OCI-LY3 (cell line): ENCODE data around the gene SMYD3.

Experiments
- CTCF ChIP-seq: fragments of 200-600, 300-600 bp; sonication (generic); IDR thresholded peaks from 2 replicates; pipeline ENCODE4 v1.5.1; 2014; ENCODE audit warnings: antibody characterized with exemption, low read length, low read depth
- EZH2phosphoT487 ChIP-seq: fragments of 200-600 bp; shearing (Covaris generic); IDR thresholded peaks from 2 replicates; pipeline ENCODE4 v1.6.1; 2018; ENCODE audit warnings: antibody characterized with exemption, mixed run types, low read depth

- TF ChIP-seq CTCF (no peak), EZH2phosphoT487 (no peak)
Observed at GRCh38 chr1:246092136-246092535, 414.9 kb downstream of the SMYD3 start.
